Measurements from ENCODE around the gene MROH2A.

Gene MROH2A

GRCh38 chr2:233789554-233789953 lies 11.4 kb downstream of the MROH2A start:
- TF ChIP-seq CTCF (IDR thresholded peaks at IDR 0.05; ENCODE audit: low read depth, low read length, missing control alignments), result no peak
- no peak for DNase-seq (ENCODE audit: extremely low read depth, low read depth)
- H3K4me3 ChIP-seq (replicated peaks; ENCODE audit: low read depth, low read length), result no peak overlapping the region

GRCh38 chr2:233791151-233791882 lies 13.2 kb downstream of the MROH2A start:
- no peak overlapping the region for H3K4me3 ChIP-seq (replicated peaks; ENCODE audit: low read depth, low read length)
- DNase-seq (ENCODE audit: extremely low read depth, low read depth), result no peak
- no peak for TF ChIP-seq CTCF (IDR thresholded peaks at IDR 0.05; ENCODE audit: low read depth, low read length, missing control alignments)

GRCh38 chr2:233791883-233792329 lies 13.8 kb downstream of the MROH2A start:
- no peak for DNase-seq (ENCODE audit: extremely low read depth, low read depth)
- no peak overlapping the region for H3K4me3 ChIP-seq (replicated peaks; ENCODE audit: low read depth, low read length)
- no peak for TF ChIP-seq CTCF (IDR thresholded peaks at IDR 0.05; ENCODE audit: low read depth, low read length, missing control alignments)

GRCh38 chr2:233792720-233793119 lies 14.6 kb downstream of the MROH2A start:
- H3K4me3 ChIP-seq (replicated peaks; ENCODE audit: low read depth, low read length), result no peak overlapping the region
- TF ChIP-seq CTCF (IDR thresholded peaks at IDR 0.05; ENCODE audit: low read depth, low read length, missing control alignments), result no peak

GRCh38 chr2:233793465-233794127 lies 15.5 kb downstream of the MROH2A start:
- TF ChIP-seq CTCF (IDR thresholded peaks at IDR 0.05; ENCODE audit: low read depth, low read length, missing control alignments), result no peak
- no peak for DNase-seq (ENCODE audit: extremely low read depth, low read depth)
- H3K4me3 ChIP-seq (replicated peaks; ENCODE audit: low read depth, low read length), result no peak overlapping the region

More at GRCh38 chr2:233792720-233793119, 14.6 kb downstream of the MROH2A start:
- DNase-seq (ENCODE audit: extremely low read depth, low read depth), result no peak

GRCh38 chr2:233794128-233794658 lies 16.1 kb downstream of the MROH2A start:
- H3K4me3 ChIP-seq (replicated peaks; ENCODE audit: low read depth, low read length), result no peak overlapping the region
- TF ChIP-seq CTCF (IDR thresholded peaks at IDR 0.05; ENCODE audit: low read depth, low read length, missing control alignments), result no peak
- DNase-seq (ENCODE audit: extremely low read depth, low read depth), result no peak

All from HFF-Myc (cell line).